Heart left ventricle (tissue), 13 donors: Measurements from ENCODE around the gene CHD2.

Source experiments
- POLR2A ChIP-seq, 2 donors: fragments of 450-650 bp; IDR thresholded peaks; one replicate each; pipeline ENCODE4 v1.6.1; 2017; ENCODE audit warnings: antibody characterized with exemption in 2 of 2, mild to moderate bottlenecking in 2 of 2, moderate library complexity in 2 of 2
- TF ChIP-seq, protein P1 (sequence below), 12 donors: fragments of 200-600 bp; sonication (generic) in 4 of 12; IDR thresholded peaks; one replicate each; pipeline versions ENCODE4 v1.5.0 to v1.8.0; 2018 to 2022; ENCODE audit warnings: antibody characterized with exemption in 12 of 12, mild to moderate bottlenecking in 5 of 12
- donor health status: ischemic (EF 13 %, LVEDD 7.1; RV severe dilation, severe dysfunction).
- donor health status: DM: no; HTN: yes; CAD: no.
- donor health status: DM: no; HTN: no; CAD: no.
- donor health status: ischemic (EF 25% LVEDD 6.9; RV normal size, moderate dysfunction).
- donor health status: ischemic (EF 25% LVEDD 5.7; RV mildly dilated, moderate dysfunction).
- donor health status: ischemic (EF 35%, LVEDD 5.7; RV mildly dilated, moderate dysfunction).
- donor health status: nonischemic (EF 11% LVEDD 7.7; RV severe dilation, severe dysfunction).
- donor health status: DM: yes; HTN: yes; CAD: no.
- donor health status: PGD.
- donor health status: ischemic (EF 29% LVEDD 5.4; RV normal size, mild dysfunction).
- donor health status: nonischemic (EF 23%, LVEDD 6.1; RV moderate dilation, normal function).

DNA sequence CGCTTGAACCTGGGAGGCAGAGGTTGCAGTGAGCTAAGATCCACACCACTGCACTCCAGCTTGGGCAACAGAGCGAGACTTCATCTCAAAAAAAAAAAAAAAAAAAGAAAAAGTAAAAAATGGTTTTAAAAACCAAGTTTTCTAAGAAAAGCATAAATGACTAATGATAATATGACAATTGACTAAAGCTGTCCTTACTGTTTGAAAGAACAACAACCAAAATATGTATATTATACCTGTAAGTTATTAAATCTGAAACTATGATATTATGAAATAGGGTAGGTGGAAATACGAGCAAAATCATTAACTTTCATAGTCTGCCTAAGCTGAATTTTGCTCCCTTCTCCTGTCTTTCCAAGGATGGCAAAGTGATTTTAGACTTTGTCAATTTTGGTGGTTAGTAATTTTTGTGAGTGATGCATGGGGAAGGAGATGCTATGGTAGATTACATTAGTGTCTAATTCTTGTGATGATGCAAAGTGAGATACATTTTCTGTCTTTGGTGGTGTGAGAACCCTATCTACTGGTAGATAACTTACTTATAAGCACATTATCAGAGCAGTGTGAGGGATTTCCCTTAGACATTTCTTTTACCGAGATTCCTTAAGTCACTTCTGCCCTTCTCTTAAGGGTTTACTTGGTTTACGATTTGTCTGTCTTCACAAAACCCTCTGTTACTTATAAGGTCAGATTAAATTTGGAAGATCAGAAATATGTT is 10.6 kb upstream of the CHD2 start:
- TF ChIP-seq, protein P1, sequence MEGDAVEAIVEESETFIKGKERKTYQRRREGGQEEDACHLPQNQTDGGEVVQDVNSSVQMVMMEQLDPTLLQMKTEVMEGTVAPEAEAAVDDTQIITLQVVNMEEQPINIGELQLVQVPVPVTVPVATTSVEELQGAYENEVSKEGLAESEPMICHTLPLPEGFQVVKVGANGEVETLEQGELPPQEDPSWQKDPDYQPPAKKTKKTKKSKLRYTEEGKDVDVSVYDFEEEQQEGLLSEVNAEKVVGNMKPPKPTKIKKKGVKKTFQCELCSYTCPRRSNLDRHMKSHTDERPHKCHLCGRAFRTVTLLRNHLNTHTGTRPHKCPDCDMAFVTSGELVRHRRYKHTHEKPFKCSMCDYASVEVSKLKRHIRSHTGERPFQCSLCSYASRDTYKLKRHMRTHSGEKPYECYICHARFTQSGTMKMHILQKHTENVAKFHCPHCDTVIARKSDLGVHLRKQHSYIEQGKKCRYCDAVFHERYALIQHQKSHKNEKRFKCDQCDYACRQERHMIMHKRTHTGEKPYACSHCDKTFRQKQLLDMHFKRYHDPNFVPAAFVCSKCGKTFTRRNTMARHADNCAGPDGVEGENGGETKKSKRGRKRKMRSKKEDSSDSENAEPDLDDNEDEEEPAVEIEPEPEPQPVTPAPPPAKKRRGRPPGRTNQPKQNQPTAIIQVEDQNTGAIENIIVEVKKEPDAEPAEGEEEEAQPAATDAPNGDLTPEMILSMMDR (IDR thresholded peaks at IDR 0.05) = no peak
- TF ChIP-seq POLR2A (IDR thresholded peaks at IDR 0.05) = no peak
